ENCODE data around the gene ADAM15. TPM values are rescaled to one million over a fixed set of nuclear protein-coding genes. Genes with fewer than 3 reads are reported as not detected.

The ADAM15 gene
- total RNA-seq, 4 donors from 2014 or later = 304 to 327 (median 321) TPM

GRCh38 chr1:155077758-155078445 lies 26.8 kb downstream of the ADAM15 start:
- Histone ChIP-seq H3K27me3 (peaks cover 38% of the 10 kb centered on the region), H3K4me1 (peaks cover 88% of the 10 kb centered on the region), H3K9me3 (no peaks in the 10 kb centered on the region), H3K4me3 (peak overlapping the region; percentile 61), H3K27ac (peak overlapping the region; percentile 86), H3K36me3 (no peaks in the 10 kb centered on the region)
- TF ChIP-seq POLR2AphosphoS5 (IDR thresholded peaks at IDR 0.05) (no peak), POLR2A (IDR thresholded peaks at IDR 0.05) (no peak), EP300 (IDR thresholded peaks at IDR 0.05) (no peak)
- no peak for DNase-seq (ENCODE audit: low spot score in 2 of 2)
- 71% methylated on average over 2 of the region's 4 CpGs for WGBS

- H3K4me1 ChIP-seq = peaks cover 88% of the 10 kb centered on the region
Measured at GRCh38 chr1:155078469-155079209, 27.5 kb downstream of the ADAM15 start, which contains the start of gene EFNA3. TSS of gene EFNA3 (plus strand) at chr1:155078837. CDS start at chr1:155078942, 105 bp downstream.

GRCh38 chr1:155079210-155079486 lies 28.0 kb downstream of the ADAM15 start:
- H3K9me3 ChIP-seq = no peaks in the 10 kb centered on the region
- no peak for TF ChIP-seq EP300 (IDR thresholded peaks at IDR 0.05)
- no peaks in the 10 kb centered on the region for H3K36me3 ChIP-seq
- no peak for DNase-seq (ENCODE audit: low spot score in 2 of 2)
- H3K4me3 ChIP-seq = peak overlapping the region; percentile 61
- WGBS = 0% methylated on average over 9 of the region's 10 CpGs
- H3K27ac ChIP-seq = peak overlapping the region; percentile 86
- peaks cover 88% of the 10 kb centered on the region for H3K4me1 ChIP-seq
- peaks cover 51% of the 10 kb centered on the region for H3K27me3 ChIP-seq

More at GRCh38 chr1:155078469-155079209, 27.5 kb downstream of the ADAM15 start, which contains the start of gene EFNA3:
- no peak for TF ChIP-seq EP300 (IDR thresholded peaks at IDR 0.05)
- TF ChIP-seq POLR2AphosphoS5 (IDR thresholded peaks at IDR 0.05) = no peak
- no peak for TF ChIP-seq POLR2A (IDR thresholded peaks at IDR 0.05)
- TF ChIP-seq CTCF (IDR thresholded peaks at IDR 0.05) = no peak
- Histone ChIP-seq H3K27ac (peak within 1 kb of the TSS; percentile 86), H3K36me3 (no peaks in the 10 kb centered on the region), H3K4me3 (peak within 1 kb of the TSS; percentile 61), H3K27me3 (peaks cover 46% of the 10 kb centered on the region), H3K9me3 (no peaks in the 10 kb centered on the region)
- WGBS = 1% methylated on average over 33 of the region's 59 CpGs
- DNase-seq (ENCODE audit: low spot score in 2 of 2) = peak; percentile 80 to 85

GRCh38 chr1:155079487-155080311 lies 28.6 kb downstream of the ADAM15 start:
- H3K27me3 ChIP-seq = peaks cover 53% of the 10 kb centered on the region
- H3K9me3 ChIP-seq = no peaks in the 10 kb centered on the region
- DNase-seq (ENCODE audit: low spot score in 2 of 2) = peak in 1 of 2 donors; percentile 71
- no peak for TF ChIP-seq CTCF (IDR thresholded peaks at IDR 0.05)
- TF ChIP-seq EP300 (IDR thresholded peaks at IDR 0.05) = no peak
- no peak for TF ChIP-seq POLR2AphosphoS5 (IDR thresholded peaks at IDR 0.05)
- no peak for TF ChIP-seq POLR2A (IDR thresholded peaks at IDR 0.05)
- peak overlapping the region; percentile 86 for H3K27ac ChIP-seq
- H3K36me3 ChIP-seq = no peaks in the 10 kb centered on the region
- WGBS = under 1% methylated on average over 46 of the region's 67 CpGs
- H3K4me1 ChIP-seq = peaks cover 92% of the 10 kb centered on the region
- H3K4me3 ChIP-seq = peak overlapping the region; percentile 61

GRCh38 chr1:155080312-155081228 lies 29.5 kb downstream of the ADAM15 start:
- peaks cover 53% of the 10 kb centered on the region for H3K27me3 ChIP-seq
- peak in 1 of 2 donors; percentile 71 for DNase-seq (ENCODE audit: low spot score in 2 of 2)
- no peaks in the 10 kb centered on the region for H3K9me3 ChIP-seq
- WGBS = 0% methylated on average over 4 of the region's 71 CpGs
- TF ChIP-seq POLR2A (IDR thresholded peaks at IDR 0.05) = no peak
- no peak for TF ChIP-seq CTCF (IDR thresholded peaks at IDR 0.05)
- TF ChIP-seq POLR2AphosphoS5 (IDR thresholded peaks at IDR 0.05) = no peak
- no peak for TF ChIP-seq EP300 (IDR thresholded peaks at IDR 0.05)
- H3K4me1 ChIP-seq = peaks cover 87% of the 10 kb centered on the region
- peak overlapping the region; percentile 86 for H3K27ac ChIP-seq
- peak overlapping the region; percentile 61 for H3K4me3 ChIP-seq
- no peaks in the 10 kb centered on the region for H3K36me3 ChIP-seq

Measured in suprapubic skin (tissue), 4 donors.